GM12864 (cell line): ENCODE results near the gene LRBA.

Experiments
- DNase-seq: peaks from one replicate; pipeline ENCODE4 v3.0.0-alpha.2; 2011; ENCODE audit warnings: low read depth
- H3K4me3 ChIP-seq: 2 replicates; pipeline ENCODE4 v1.5.1; 2011; ENCODE audit warnings: mild to moderate bottlenecking, low read depth, low read length, control low read depth
- CTCF ChIP-seq: IDR thresholded peaks from 2 replicates; pipeline ENCODE4 v1.5.1; 2011; ENCODE audit warnings: low read depth, mild to moderate bottlenecking, moderate library complexity, low read length, control low read depth, inconsistent platforms; ENCODE audit errors: missing control alignments

LRBA gene

DNA sequence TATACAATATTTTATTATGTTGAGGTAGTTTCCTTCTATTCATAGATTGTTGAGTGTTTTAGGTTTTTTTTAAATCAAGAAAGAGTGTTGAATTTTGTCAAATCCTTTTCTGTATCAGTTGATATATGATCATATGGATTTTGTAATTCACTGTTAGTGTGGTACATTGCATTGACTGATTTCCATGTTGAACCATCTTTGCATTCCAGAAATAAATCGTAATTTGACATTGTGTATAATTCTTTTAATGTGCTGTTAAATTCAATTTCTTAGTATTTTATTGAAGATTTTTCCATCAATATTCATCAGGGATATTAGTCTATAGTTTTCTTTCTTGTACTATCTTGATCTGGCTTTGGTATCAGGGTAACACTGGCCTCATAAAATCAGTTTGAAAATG lies 103.8 kb downstream of the LRBA start:
- TF ChIP-seq CTCF = no peak
- no peak overlapping the region for H3K4me3 ChIP-seq
- no peak for DNase-seq

DNA sequence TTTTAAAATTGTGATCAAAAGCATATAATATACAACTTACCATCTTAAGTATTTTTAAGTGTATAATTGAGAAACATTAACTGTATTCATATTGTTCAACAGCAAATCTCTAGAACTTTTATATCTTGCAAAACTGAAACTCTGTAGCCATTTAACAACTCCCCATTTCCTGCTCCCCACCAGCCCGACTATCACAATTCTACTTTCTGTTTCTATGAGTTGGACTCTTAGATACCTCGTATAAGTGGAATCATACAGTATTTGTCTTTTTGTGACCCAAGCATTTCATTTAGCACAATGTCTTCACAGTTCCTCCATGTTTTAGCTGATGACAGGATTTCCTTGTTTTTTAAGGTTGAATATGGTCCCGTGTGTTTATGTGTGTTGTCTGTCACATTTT lies 106.0 kb downstream of the LRBA start:
- DNase-seq = no peak
- no peak overlapping the region for H3K4me3 ChIP-seq
- TF ChIP-seq CTCF = no peak

DNA sequence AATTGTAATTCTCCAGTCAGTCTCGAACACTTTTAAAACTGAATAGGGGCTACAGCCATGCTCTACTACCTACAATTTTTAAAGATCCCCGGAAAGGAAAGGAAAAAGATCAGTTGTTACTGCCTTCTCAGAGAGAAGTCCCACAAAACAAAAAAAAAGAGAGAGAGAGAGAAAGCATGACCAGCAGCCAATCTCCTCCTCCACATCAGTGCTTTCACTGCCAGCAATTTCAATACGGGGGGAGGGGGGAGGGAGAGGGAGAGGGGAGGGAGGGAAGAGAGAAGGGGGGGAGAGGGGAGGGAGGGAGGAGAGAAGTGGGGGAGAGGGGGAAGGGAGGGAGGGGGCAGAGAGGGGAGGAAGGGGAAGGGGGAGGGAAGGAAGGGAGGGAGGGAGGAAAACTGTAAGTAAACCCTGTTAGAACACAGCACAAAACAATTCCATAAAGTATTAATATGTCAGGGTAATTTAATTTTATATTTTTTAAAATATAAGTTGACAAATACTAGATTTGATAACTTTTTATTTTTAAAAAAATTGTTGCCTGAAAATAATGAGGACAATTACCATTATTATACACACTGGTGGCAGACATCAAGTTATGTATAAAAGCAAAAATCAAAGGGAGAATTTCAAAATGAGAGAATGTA lies 108.0 kb downstream of the LRBA start:
- TF ChIP-seq CTCF = no peak
- no peak for DNase-seq
- no peak overlapping the region for H3K4me3 ChIP-seq

DNA sequence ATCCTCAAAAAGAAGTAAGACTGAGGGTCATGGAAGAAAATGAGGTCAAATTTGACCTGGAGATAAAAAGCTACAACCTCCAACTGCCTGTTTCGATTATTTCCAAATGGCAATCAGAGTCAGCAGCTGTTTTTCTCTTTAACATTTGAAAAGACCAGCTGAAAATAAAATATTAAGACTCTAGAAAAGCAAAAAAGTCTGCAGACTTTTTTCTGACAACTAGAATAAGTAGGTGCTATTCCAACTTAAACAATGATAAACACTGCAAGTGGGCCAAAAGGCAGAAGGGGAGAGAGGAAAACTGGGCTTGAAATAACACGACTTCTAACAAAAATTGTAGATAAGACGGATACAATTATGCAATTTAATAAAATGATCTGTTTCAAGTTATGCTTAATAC lies 110.4 kb downstream of the LRBA start:
- no peak for DNase-seq

GRCh38 chr4:150903603-150904002 lies 111.5 kb downstream of the LRBA start:
- DNase-seq = no peak
- TF ChIP-seq CTCF = no peak
- H3K4me3 ChIP-seq = no peak overlapping the region

More for the DNA sequence above, 110.4 kb downstream of the LRBA start:
- H3K4me3 ChIP-seq = no peak overlapping the region
- TF ChIP-seq CTCF = no peak

DNA sequence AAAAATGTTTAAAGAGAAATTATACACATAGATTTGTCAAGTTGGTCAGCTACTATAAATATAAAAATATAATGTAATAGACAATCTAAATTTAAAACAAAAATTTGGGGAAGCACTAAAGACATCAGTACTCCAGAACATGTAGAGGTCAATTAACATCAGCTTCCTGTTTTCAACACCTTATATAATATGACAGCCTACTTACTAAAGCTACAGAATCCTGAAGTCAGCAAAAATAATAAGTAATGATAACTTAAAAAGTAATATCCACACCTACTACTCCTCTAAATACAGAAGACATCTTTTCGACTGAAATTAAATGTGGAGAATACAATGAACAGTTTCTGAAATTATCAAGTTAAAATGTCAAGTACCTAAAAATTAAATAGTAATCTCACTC lies 118.6 kb downstream of the LRBA start:
- no peak for DNase-seq
- no peak for TF ChIP-seq CTCF
- no peak overlapping the region for H3K4me3 ChIP-seq

GRCh38 chr4:150890246-150890645 lies 124.8 kb downstream of the LRBA start:
- DNase-seq = no peak
- TF ChIP-seq CTCF = no peak
- H3K4me3 ChIP-seq = no peak overlapping the region
